H9 (cell line): ENCODE results near the gene CLOCK. TPM values are rescaled to one million over a fixed set of nuclear protein-coding genes. Genes with fewer than 3 reads are reported as not detected.

Experiments used
- DNase-seq: peaks from one replicate; pipeline ENCODE4 v3.0.0-alpha.2; 2017
- H2AFZ ChIP-seq: one replicate; pipeline ENCODE4 v1.6.1; 2013; ENCODE audit warnings: mild to moderate bottlenecking, low read length, control low read depth, moderate library complexity
- H2AK5ac ChIP-seq: 2 replicates; pipeline ENCODE4 v1.6.1; 2013; ENCODE audit warnings: low read length, control low read depth, mixed read lengths; ENCODE audit not compliant: insufficient read length
- H2BK120ac ChIP-seq: one replicate; pipeline ENCODE4 v1.6.1; 2013; ENCODE audit warnings: low read depth, mild to moderate bottlenecking, low read length, control low read depth, inconsistent platforms; ENCODE audit not compliant: poor library complexity, severe bottlenecking
- H2BK12ac ChIP-seq: 2 replicates; pipeline ENCODE4 v1.6.1; 2013; ENCODE audit warnings: low read length, control low read depth, mixed read lengths, low read depth; ENCODE audit not compliant: insufficient read length
- H2BK15ac ChIP-seq: 2 replicates; pipeline ENCODE4 v1.6.1; 2013; ENCODE audit warnings: low read depth, low read length, control low read depth
- H2BK20ac ChIP-seq: one replicate; pipeline ENCODE4 v1.6.1; 2013; ENCODE audit warnings: low read depth, mild to moderate bottlenecking, low read length, control low read depth, inconsistent platforms; ENCODE audit not compliant: poor library complexity, severe bottlenecking
- H2BK5ac ChIP-seq: 2 replicates; pipeline ENCODE4 v1.6.1; 2013; ENCODE audit warnings: low read length, control low read depth, mixed read lengths; ENCODE audit not compliant: insufficient read length
- H3K14ac ChIP-seq: 2 replicates; pipeline ENCODE4 v1.6.1; 2013; ENCODE audit warnings: low read length, control low read depth; ENCODE audit not compliant: insufficient read depth
- H3K18ac ChIP-seq: 2 replicates; pipeline ENCODE4 v1.6.1; 2013; ENCODE audit warnings: low read depth, mild to moderate bottlenecking, mixed read lengths, low read length, control low read depth; ENCODE audit not compliant: insufficient read length
- H3K23ac ChIP-seq: 2 replicates; pipeline ENCODE4 v1.6.1; 2013; ENCODE audit warnings: low read length, control low read depth, mixed read lengths, low read depth; ENCODE audit not compliant: insufficient read length
- H3K23me2 ChIP-seq: 2 replicates; pipeline ENCODE4 v1.6.1; 2013; ENCODE audit warnings: low read depth, mild to moderate bottlenecking, mixed read lengths, low read length, control low read depth; ENCODE audit not compliant: insufficient read length, poor library complexity, severe bottlenecking
- H3K27ac ChIP-seq: 2 replicates; pipeline ENCODE4 v1.5.1; 2013; ENCODE audit warnings: low read length, control low read depth, mixed read lengths, low read depth; ENCODE audit not compliant: insufficient read length
- H3K27me3 ChIP-seq: 2 replicates; pipeline ENCODE4 v1.6.1; 2013; ENCODE audit warnings: low read length, control low read depth, inconsistent platforms; ENCODE audit not compliant: insufficient read depth
- H3K4ac ChIP-seq: 2 replicates; pipeline ENCODE4 v1.6.1; 2013; ENCODE audit warnings: low read depth, mild to moderate bottlenecking, control low read depth, inconsistent platforms, low read length, moderate library complexity
- H3K4me1 ChIP-seq: 2 replicates; pipeline ENCODE4 v1.6.1; 2013; ENCODE audit warnings: low read length, control low read depth, inconsistent platforms; ENCODE audit not compliant: insufficient read depth
- H3K4me2 ChIP-seq: 2 replicates; pipeline ENCODE4 v1.6.1; 2013; ENCODE audit warnings: low read length, control low read depth, mixed read lengths; ENCODE audit not compliant: insufficient read length, insufficient read depth
- H3K56ac ChIP-seq: 2 replicates; pipeline ENCODE4 v1.6.1; 2013; ENCODE audit warnings: low read depth, mild to moderate bottlenecking, mixed read lengths, low read length, control low read depth; ENCODE audit not compliant: insufficient read length
- H3K79me1 ChIP-seq: 2 replicates; pipeline ENCODE4 v1.6.1; 2013; ENCODE audit warnings: low read depth, mild to moderate bottlenecking, moderate library complexity, low read length, control low read depth, inconsistent platforms; ENCODE audit not compliant: insufficient read depth, poor library complexity, severe bottlenecking
- H3K79me2 ChIP-seq: 2 replicates; pipeline ENCODE4 v1.6.1; 2013; ENCODE audit warnings: low read length, control low read depth, inconsistent platforms; ENCODE audit not compliant: insufficient read depth
- H3K9ac ChIP-seq: 2 replicates; pipeline ENCODE4 v1.6.1; 2013; ENCODE audit warnings: low read length, control low read depth, mixed read lengths; ENCODE audit not compliant: insufficient read length; ENCODE audit errors: extremely low read depth
- H3K9me3 ChIP-seq: one replicate; pipeline ENCODE4 v1.6.1; 2013; ENCODE audit warnings: low read depth, low read length, inconsistent platforms; ENCODE audit not compliant: control insufficient read depth
- H3T11ph ChIP-seq: one replicate; pipeline ENCODE4 v1.6.1; 2013; ENCODE audit warnings: mild to moderate bottlenecking, low read length, control low read depth, inconsistent platforms
- H4K20me1 ChIP-seq: one replicate; pipeline ENCODE4 v1.6.1; 2013; ENCODE audit not compliant: control insufficient read depth, insufficient read length, insufficient read depth
- H4K5ac ChIP-seq: 2 replicates; pipeline ENCODE4 v1.6.1; 2013; ENCODE audit warnings: low read depth, mild to moderate bottlenecking, mixed read lengths, low read length, control low read depth; ENCODE audit not compliant: insufficient read length
- H4K8ac ChIP-seq: replicated peaks from 2 replicates; pipeline ENCODE4 v1.6.1; 2013; ENCODE audit warnings: low read length, control low read depth, mixed read lengths, low read depth; ENCODE audit not compliant: insufficient read length
- H4K91ac ChIP-seq: 2 replicates; pipeline ENCODE4 v1.6.1; 2013; ENCODE audit warnings: low read depth, mild to moderate bottlenecking, moderate library complexity, mixed read lengths, low read length, control low read depth; ENCODE audit not compliant: insufficient read length
- H3K27ac Mint-ChIP-seq, 3 experiments: 2 replicates in 2 of 3; 3 replicates in 1 of 3; pipeline ENCODE4 v1.8.0; 2020 to 2021; ENCODE audit warnings: mixed read lengths in 3 of 3, mild to moderate bottlenecking in 1 of 3, moderate library complexity in 1 of 3
- H3K27me3 Mint-ChIP-seq: 2 replicates; pipeline ENCODE4 v1.8.0; 2021; ENCODE audit warnings: low read depth, mild to moderate bottlenecking, moderate library complexity, mixed read lengths
- H3K36me3 Mint-ChIP-seq, 3 experiments: 2 replicates in 2 of 3; 3 replicates in 1 of 3; pipeline ENCODE4 v1.8.0; 2020 to 2021; ENCODE audit warnings: low read depth in 3 of 3, mixed read lengths in 3 of 3; ENCODE audit not compliant: insufficient read depth in 1 of 3
- H3K4me1 Mint-ChIP-seq, 2 experiments: 2 replicates each; pipeline ENCODE4 v1.8.0; 2020; ENCODE audit warnings: mixed read lengths in 2 of 2
- H3K4me3 Mint-ChIP-seq, 2 experiments: 2 replicates in 1 of 2; 3 replicates in 1 of 2; pipeline ENCODE4 v1.8.0; 2020 to 2021; ENCODE audit warnings: mild to moderate bottlenecking in 2 of 2, mixed read lengths in 2 of 2, moderate library complexity in 1 of 2
- H3K9me3 Mint-ChIP-seq, 2 experiments: 2 replicates in 1 of 2; 3 replicates in 1 of 2; pipeline ENCODE4 v1.8.0; 2020; ENCODE audit warnings: mild to moderate bottlenecking in 2 of 2, mixed read lengths in 2 of 2, moderate library complexity in 1 of 2
- CTCF ChIP-seq: fragments of 200-600 bp; sonication (generic); conservative IDR thresholded peaks from 3 replicates; pipeline ENCODE4 v1.8.0; 2021; ENCODE audit warnings: antibody characterized with exemption, mild to moderate bottlenecking
- whole genome bisulfite sequencing: extraction: QIAGEN DNeasy Blood & Tissue Kit; methylation state at CpG from one replicate; pipeline ENCODE4 v1.1.7; 2013; ENCODE audit warnings: missing lambda C conversion rate, low lambda C conversion rate, mixed read lengths; ENCODE audit not compliant: insufficient read length; ENCODE audit errors: extremely low coverage; 5-methylcytosine and 5-hydroxymethylcytosine counted together
- total RNA-seq: library from RNA; stranded (reverse); gene quantifications from 2 replicates; pipeline ENCODE4 v1.2.1, GENCODE V29; 2021

The CLOCK gene
- total RNA-seq, 1 experiment from 2014 or later, result 16.2 TPM

- no peak overlapping the region for H2BK5ac ChIP-seq
- no peak overlapping the region for H2AFZ ChIP-seq
- H2BK20ac ChIP-seq, result no peak overlapping the region
- no peaks in the 10 kb centered on the region for H3K27me3 ChIP-seq
- H3K23me2 ChIP-seq, result no peaks in the 10 kb centered on the region
- Mint-ChIP-seq H3K27me3 (no peaks in the 10 kb centered on the region), H3K4me3 (no peak overlapping the region), H3K9me3 (peaks cover 2 to 4% of the 10 kb centered on the region in 2 experiments; a peak in 3 of 5 replicates), H3K27ac (no peak overlapping the region), H3K4me1 (peaks cover 2 to 4% of the 10 kb centered on the region in 2 experiments), H3K36me3 (peaks cover 4 to 19% (median 4%) of the 10 kb centered on the region in 3 experiments; a peak in 6 of 7 replicates)
- no peak overlapping the region for H3K14ac ChIP-seq
- no peak overlapping the region for H2BK120ac ChIP-seq
- H3K9ac ChIP-seq, result no peak overlapping the region
- H3K23ac ChIP-seq, result no peak overlapping the region
- WGBS, result no CpG with 5 or more reads among the region's 3 CpGs
- no peak overlapping the region for H3K27ac ChIP-seq
- no peak for TF ChIP-seq CTCF
- no peak overlapping the region for H2BK15ac ChIP-seq
- H2AK5ac ChIP-seq, result no peak overlapping the region
- no peaks in the 10 kb centered on the region for H4K20me1 ChIP-seq
- no peak overlapping the region for H4K5ac ChIP-seq
- H3K56ac ChIP-seq, result no peak overlapping the region
- no peak overlapping the region for H3T11ph ChIP-seq
- no peaks in the 10 kb centered on the region for H3K79me1 ChIP-seq
- no peak overlapping the region for H3K4me2 ChIP-seq
- no peak for DNase-seq
- H4K8ac ChIP-seq, result no peak overlapping the region
- no peak overlapping the region for H3K4ac ChIP-seq
- no peak overlapping the region for H4K91ac ChIP-seq
- no peaks in the 10 kb centered on the region for H3K79me2 ChIP-seq
- no peak overlapping the region for H2BK12ac ChIP-seq
- H3K4me1 ChIP-seq, result no peaks in the 10 kb centered on the region; the same call in 1 of the 2 replicates
- no peaks in the 10 kb centered on the region for H3K9me3 ChIP-seq
- H3K18ac ChIP-seq, result no peak overlapping the region
Measured at GRCh38 chr4:55488716-55489115, 58.0 kb downstream of the CLOCK start.
